ENCODE results near the gene PTX4.

Gene PTX4

GRCh38 chr16:1500465-1501150 lies 11.9 kb upstream of the PTX4 start:
- H3K9me2 ChIP-seq (replicated peaks; ENCODE audit: insufficient read depth, low read length): no peaks in the 10 kb centered on the region
- H3K9me3 ChIP-seq (ENCODE audit: insufficient read depth, low read length): no peaks in the 10 kb centered on the region
- H3F3A ChIP-seq (ENCODE audit: insufficient read depth): no peaks in the 10 kb centered on the region
- H3K79me2 ChIP-seq (ENCODE audit: insufficient read depth, low read length): no peaks in the 10 kb centered on the region
- no peak for TF ChIP-seq CTCF (IDR thresholded peaks at IDR 0.05; ENCODE audit: insufficient read depth, low read length, poor library complexity, severe bottlenecking)
- TF ChIP-seq EZH2phosphoT487 (conservative IDR thresholded peaks at IDR 0.05; ENCODE audit: low read length): no peak
- no peaks in the 10 kb centered on the region for H3K36me3 ChIP-seq (ENCODE audit: low read length)
- H3K27me3 ChIP-seq (ENCODE audit: low read length): no peaks in the 10 kb centered on the region
- no peak overlapping the region for H3K9ac ChIP-seq (ENCODE audit: low read length)
- no peak overlapping the region for H3K4me2 ChIP-seq (ENCODE audit: low read depth, low read length, poor library complexity, severe bottlenecking)
- no peaks in the 10 kb centered on the region for H4K20me1 ChIP-seq (ENCODE audit: low read depth, low read length)
- H3K4me3 ChIP-seq (ENCODE audit: insufficient read depth, low read length, poor library complexity, severe bottlenecking): no peak overlapping the region
- H3K27ac ChIP-seq (ENCODE audit: low read depth, low read length): no peak overlapping the region
- H2AFZ ChIP-seq (ENCODE audit: low read depth, low read length, severe bottlenecking): no peak overlapping the region

- H3K9me3 ChIP-seq (ENCODE audit: insufficient read depth, low read length): no peaks in the 10 kb centered on the region
These were observed 11.2 kb upstream of the PTX4 start for GRCh38 chr16:1499756-1500464.

DNA sequence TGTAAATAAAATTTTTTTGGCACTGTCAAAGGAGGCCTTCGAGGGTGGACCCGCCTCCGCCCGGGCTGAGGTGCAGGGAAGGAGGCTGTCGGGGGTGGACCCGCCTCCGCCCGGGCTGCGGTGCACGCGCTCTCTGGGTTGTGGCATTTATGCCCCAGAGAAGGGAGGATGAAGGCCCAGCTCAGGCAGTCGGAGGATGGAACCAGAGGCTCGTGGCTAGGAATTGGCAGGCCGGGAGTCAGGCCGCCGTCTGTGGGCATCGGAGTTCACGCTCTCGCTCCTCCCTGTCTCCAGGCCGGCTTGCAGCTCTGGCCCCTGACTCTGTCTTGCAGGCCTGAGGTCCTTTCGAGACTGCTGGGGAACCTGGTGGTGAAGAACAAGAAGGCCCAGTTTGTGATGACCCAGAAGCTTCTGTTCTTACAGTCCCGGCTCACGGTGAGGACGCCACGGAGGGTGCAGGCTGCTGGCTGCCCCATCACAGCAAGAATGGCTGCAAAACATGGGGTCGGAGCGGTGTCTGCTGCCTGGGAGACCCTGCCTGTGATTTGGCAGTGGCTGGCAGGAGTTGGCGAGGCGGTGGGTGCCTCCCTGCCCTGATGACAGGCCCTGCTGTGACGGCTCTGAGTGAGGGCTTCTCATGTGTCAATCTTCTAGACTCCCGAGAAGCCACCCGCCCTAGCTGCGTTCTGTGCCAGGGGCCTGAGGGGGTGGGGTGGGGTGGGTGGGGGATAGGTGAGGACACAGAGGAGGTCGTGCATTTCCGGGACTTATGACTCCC lies 10.3 kb upstream of the PTX4 start:
- Histone ChIP-seq H3K27me3 (ENCODE audit: low read length) (no peaks in the 10 kb centered on the region), H3K9me2 (replicated peaks; ENCODE audit: insufficient read depth, low read length) (no peaks in the 10 kb centered on the region), H3K9me3 (ENCODE audit: insufficient read depth, low read length) (no peaks in the 10 kb centered on the region), H3K36me3 (ENCODE audit: low read length) (no peaks in the 10 kb centered on the region), H3K27ac (ENCODE audit: low read depth, low read length) (no peak overlapping the region), H3K4me3 (ENCODE audit: insufficient read depth, low read length, poor library complexity, severe bottlenecking) (no peak overlapping the region), H3K79me2 (ENCODE audit: insufficient read depth, low read length) (peaks cover 8% of the 10 kb centered on the region; the same call in 1 of the 2 replicates), H3K4me2 (ENCODE audit: low read depth, low read length, poor library complexity, severe bottlenecking) (no peak overlapping the region), H2AFZ (ENCODE audit: low read depth, low read length, severe bottlenecking) (no peak overlapping the region), H3F3A (ENCODE audit: insufficient read depth) (no peaks in the 10 kb centered on the region), H4K20me1 (ENCODE audit: low read depth, low read length) (no peaks in the 10 kb centered on the region), H3K9ac (ENCODE audit: low read length) (no peak overlapping the region)
- TF ChIP-seq CTCF (IDR thresholded peaks at IDR 0.05; ENCODE audit: insufficient read depth, low read length, poor library complexity, severe bottlenecking) (no peak), EZH2phosphoT487 (conservative IDR thresholded peaks at IDR 0.05; ENCODE audit: low read length) (no peak)

More at GRCh38 chr16:1499756-1500464, 11.2 kb upstream of the PTX4 start:
- no peak overlapping the region for H3K4me2 ChIP-seq (ENCODE audit: low read depth, low read length, poor library complexity, severe bottlenecking)
- H3K9me2 ChIP-seq (replicated peaks; ENCODE audit: insufficient read depth, low read length): no peaks in the 10 kb centered on the region
- no peaks in the 10 kb centered on the region for H3K36me3 ChIP-seq (ENCODE audit: low read length)
- H4K20me1 ChIP-seq (ENCODE audit: low read depth, low read length): no peaks in the 10 kb centered on the region
- no peak overlapping the region for H2AFZ ChIP-seq (ENCODE audit: low read depth, low read length, severe bottlenecking)
- H3K27ac ChIP-seq (ENCODE audit: low read depth, low read length): no peak overlapping the region
- H3F3A ChIP-seq (ENCODE audit: insufficient read depth): no peaks in the 10 kb centered on the region
- H3K27me3 ChIP-seq (ENCODE audit: low read length): no peaks in the 10 kb centered on the region
- TF ChIP-seq EZH2phosphoT487 (conservative IDR thresholded peaks at IDR 0.05; ENCODE audit: low read length): no peak
- no peak for TF ChIP-seq CTCF (IDR thresholded peaks at IDR 0.05; ENCODE audit: insufficient read depth, low read length, poor library complexity, severe bottlenecking)
- H3K9ac ChIP-seq (ENCODE audit: low read length): no peak overlapping the region
- H3K79me2 ChIP-seq (ENCODE audit: insufficient read depth, low read length): no peaks in the 10 kb centered on the region
- no peak overlapping the region for H3K4me3 ChIP-seq (ENCODE audit: insufficient read depth, low read length, poor library complexity, severe bottlenecking)

All from SU-DHL-6 (cell line).